K562 (cell line): ENCODE results near the gene LIMS1. TPM values are rescaled to one million over a fixed set of nuclear protein-coding genes. Genes with fewer than 3 reads are reported as not detected.

Experiments used
- HNRNPL ChIP-seq: fragments of 200-400 bp; formaldehyde crosslinking; IDR thresholded peaks from 2 replicates; pipeline ENCODE4 v1.6.1; 2017; ENCODE audit warnings: low read depth, mild to moderate bottlenecking, low read length
- HNRNPLL ChIP-seq: fragments of 200-400 bp; formaldehyde crosslinking; IDR thresholded peaks from 2 replicates; pipeline ENCODE4 v1.6.1; 2017; ENCODE audit warnings: low read length, low read depth, mild to moderate bottlenecking; ENCODE audit not compliant: poor library complexity, severe bottlenecking
- KAT7 ChIP-seq: sonication (generic); formaldehyde crosslinking; IDR thresholded peaks from 2 replicates; pipeline ENCODE4 v1.8.0; 2022; ENCODE audit warnings: missing genetic modification reagents, mild to moderate bottlenecking, borderline replicate concordance
- KDM4B ChIP-seq, 2 experiments: fragments of 450-650 bp in 1 of 2; sonication (generic) in 1 of 2; IDR thresholded peaks; 2 replicates each; pipeline ENCODE4 v1.6.1; 2016 to 2017; ENCODE audit warnings: borderline replicate concordance in 2 of 2, antibody characterized with exemption in 1 of 2, low read depth in 1 of 2, mild to moderate bottlenecking in 1 of 2
- KDM5B ChIP-seq: fragments of 200-600 bp; sonication (generic); IDR thresholded peaks from 2 replicates; pipeline ENCODE4 v1.6.1; 2012; ENCODE audit warnings: low read depth, mild to moderate bottlenecking, moderate library complexity, low read length, control low read depth, inconsistent platforms; ENCODE audit not compliant: insufficient replicate concordance
- NFIC ChIP-seq: fragments of 450-650 bp; IDR thresholded peaks from 2 replicates; pipeline ENCODE4 v1.6.1; 2017; ENCODE audit warnings: mild to moderate bottlenecking, inconsistent platforms
- NR3C1 ChIP-seq: sonication (generic); formaldehyde crosslinking; IDR thresholded peaks from 2 replicates; pipeline ENCODE4 v1.8.1; 2022; ENCODE audit warnings: missing genetic modification reagents
- POLR2A ChIP-seq: fragments of 450-650 bp; conservative IDR thresholded peaks from 2 replicates; pipeline ENCODE4 v1.6.1; 2016
- POLR2B ChIP-seq: fragments of 450-650 bp; IDR thresholded peaks from 2 replicates; pipeline ENCODE4 v1.6.1; 2018; ENCODE audit warnings: low read depth; ENCODE audit not compliant: partially characterized antibody
- POLR2H ChIP-seq: IDR thresholded peaks from 2 replicates; pipeline ENCODE4 v1.6.1; 2016; ENCODE audit warnings: missing genetic modification characterization, low read depth, mild to moderate bottlenecking, control low read depth, missing compliant biosample characterization, moderate library complexity
- RB1 ChIP-seq: fragments of 450-650 bp; IDR thresholded peaks from 2 replicates; pipeline ENCODE4 v1.6.1; 2017; ENCODE audit warnings: low read depth, mild to moderate bottlenecking
- SIN3B ChIP-seq: fragments of 450-650 bp; IDR thresholded peaks from 2 replicates; pipeline ENCODE4 v1.6.1; 2017; ENCODE audit warnings: low read depth, mild to moderate bottlenecking, moderate library complexity
- SRF ChIP-seq, 2 experiments: fragments of 250-450, 450-650 bp in 1 of 2; sonication (Bioruptor Pico) in 1 of 2; sonication (generic) in 1 of 2; formaldehyde crosslinking; IDR thresholded peaks; 2 replicates each; pipeline versions ENCODE4 v1.5.0 to v1.5.1; 2020 to 2022; ENCODE audit warnings: mild to moderate bottlenecking in 1 of 2, missing genetic modification reagents in 1 of 2
- TAF9B ChIP-seq: fragments of 450-650 bp; IDR thresholded peaks from 2 replicates; pipeline ENCODE4 v1.6.1; 2018; ENCODE audit warnings: mild to moderate bottlenecking; ENCODE audit not compliant: partially characterized antibody
- YY1 ChIP-seq, 3 experiments: IDR thresholded peaks; 2 replicates each; pipeline ENCODE4 v1.6.1; 2011; ENCODE audit warnings: low read length in 2 of 3, mild to moderate bottlenecking in 2 of 3, moderate library complexity in 2 of 3, borderline replicate concordance in 1 of 3, control low read depth in 1 of 3, low read depth in 1 of 3; ENCODE audit not compliant: insufficient read depth in 3 of 3, insufficient replicate concordance in 2 of 3, control insufficient read depth in 1 of 3, insufficient read length in 1 of 3; ENCODE audit errors: extremely low read depth in 1 of 3
- ZNF23 ChIP-seq: fragments of 250-450 bp; sonication (Bioruptor Pico); IDR thresholded peaks from 2 replicates; pipeline ENCODE4 v1.4.0; 2020; ENCODE audit warnings: mild to moderate bottlenecking
- ZNF232 ChIP-seq: sonication (generic); formaldehyde crosslinking; IDR thresholded peaks from 2 replicates; pipeline ENCODE4 v1.8.0; 2022; ENCODE audit warnings: mild to moderate bottlenecking, missing genetic modification reagents
- polyA plus RNA-seq, 8 experiments: library from polyadenylated mRNA; depleted of rRNA in 4 of 8; stranded (reverse) in 5 of 8; unstranded in 3 of 8; fragments of >200 nt; fragmentation: Nextera tagmentation in 2 of 8; fragmentation: Illumina TruSeq in 1 of 8; extraction: Ambion mirVana in 2 of 8; extraction: Trizol in 1 of 8; gene quantifications; 2 replicates each; pipeline versions ENCODE4 v1.2.1 to v1.2.3, GENCODE V29; 2011 to 2014; ENCODE audit warnings: inconsistent platforms in 1 of 8, missing spikeins in 1 of 8
- total RNA-seq, 7 experiments: library from RNA; depleted of rRNA in 6 of 7; stranded (reverse); fragments of >200 nt in 6 of 7; fragmentation: Illumina TruSeq in 2 of 7; extraction: Trizol in 2 of 7; gene quantifications; 2 replicates each; pipeline versions ENCODE4 v1.2.1 to v1.2.3, GENCODE V29; 2011 to 2021; ENCODE audit warnings: low replicate concordance in 1 of 7
- TF ChIP-seq, protein P1 (sequence below): sonication (generic); formaldehyde crosslinking; IDR thresholded peaks from 2 replicates; pipeline ENCODE4 v1.8.0; 2022; ENCODE audit warnings: mild to moderate bottlenecking, missing genetic modification reagents
- TF ChIP-seq, protein P2 (sequence below): sonication (generic); formaldehyde crosslinking; IDR thresholded peaks from 2 replicates; pipeline ENCODE4 v1.8.0; 2023; ENCODE audit warnings: mild to moderate bottlenecking, missing genetic modification reagents
- TF ChIP-seq, protein P3 (sequence below): conservative IDR thresholded peaks from 2 replicates; pipeline ENCODE4 v1.6.1; 2011; ENCODE audit warnings: low read depth, mild to moderate bottlenecking, low read length; ENCODE audit not compliant: control insufficient read depth

The LIMS1 gene
- total and polyA plus RNA-seq, 9 of the 15 experiments (the other 6 are each of a cell fraction or from before 2014, with no cell fraction given) = 52.8 to 134 (median 81.0) TPM

- TF ChIP-seq KDM5B (peak; percentile 83), RB1 (peak; percentile 71), HNRNPLL (peak; percentile 42), KDM4B (IDR thresholded peaks at IDR 0.05; ENCODE audit: borderline replicate concordance in 2 of 2, low read depth in 1 of 2) (peak in 1 of 2 experiments; percentile 70; a peak in 1 of 4 replicates), POLR2A (peak; percentile 96), SRF (CRISPR knock-in tag; IDR thresholded peaks at IDR 0.05) (0 out of 4 replicates have a peak, but pooled peaks of 1 of the 2 experiments have one; percentile 18), POLR2B (peak; percentile 89), KAT7 (CRISPR knock-in tag) (peak; percentile 98; the same call in 1 of the 2 replicates), TAF9B (peak; percentile 70), SIN3B (0 out of 2 replicates have a peak, but pooled peaks have one; percentile 42), NFIC (peak; percentile 55), NR3C1 (CRISPR knock-in tag) (0 out of 2 replicates have a peak, but pooled peaks have one; percentile 21), HNRNPL (peak; percentile 91), ZNF232 (CRISPR knock-in tag) (no peak), POLR2H (tag) (peak; percentile 61), ZNF23 (CRISPR knock-in tag) (no peak), YY1 (IDR thresholded peaks at IDR 0.05; ENCODE audit: borderline replicate concordance in 1 of 3, control insufficient read depth in 1 of 3, extremely low read depth in 1 of 3, insufficient read depth in 3 of 3, insufficient read length in 1 of 3, insufficient replicate concordance in 2 of 3, low read depth in 1 of 3, low read length in 2 of 3) (peak in 1 of 3 experiments; percentile 14)
- TF ChIP-seq, protein P1, sequence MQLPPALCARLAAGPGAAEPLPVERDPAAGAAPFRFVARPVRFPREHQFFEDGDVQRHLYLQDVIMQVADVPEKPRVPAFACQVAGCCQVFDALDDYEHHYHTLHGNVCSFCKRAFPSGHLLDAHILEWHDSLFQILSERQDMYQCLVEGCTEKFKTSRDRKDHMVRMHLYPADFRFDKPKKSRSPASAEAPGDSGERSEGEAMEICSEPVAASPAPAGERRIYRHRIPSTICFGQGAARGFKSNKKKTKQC = peak; percentile 84; the same call in 1 of the 2 replicates
- TF ChIP-seq, protein P2, sequence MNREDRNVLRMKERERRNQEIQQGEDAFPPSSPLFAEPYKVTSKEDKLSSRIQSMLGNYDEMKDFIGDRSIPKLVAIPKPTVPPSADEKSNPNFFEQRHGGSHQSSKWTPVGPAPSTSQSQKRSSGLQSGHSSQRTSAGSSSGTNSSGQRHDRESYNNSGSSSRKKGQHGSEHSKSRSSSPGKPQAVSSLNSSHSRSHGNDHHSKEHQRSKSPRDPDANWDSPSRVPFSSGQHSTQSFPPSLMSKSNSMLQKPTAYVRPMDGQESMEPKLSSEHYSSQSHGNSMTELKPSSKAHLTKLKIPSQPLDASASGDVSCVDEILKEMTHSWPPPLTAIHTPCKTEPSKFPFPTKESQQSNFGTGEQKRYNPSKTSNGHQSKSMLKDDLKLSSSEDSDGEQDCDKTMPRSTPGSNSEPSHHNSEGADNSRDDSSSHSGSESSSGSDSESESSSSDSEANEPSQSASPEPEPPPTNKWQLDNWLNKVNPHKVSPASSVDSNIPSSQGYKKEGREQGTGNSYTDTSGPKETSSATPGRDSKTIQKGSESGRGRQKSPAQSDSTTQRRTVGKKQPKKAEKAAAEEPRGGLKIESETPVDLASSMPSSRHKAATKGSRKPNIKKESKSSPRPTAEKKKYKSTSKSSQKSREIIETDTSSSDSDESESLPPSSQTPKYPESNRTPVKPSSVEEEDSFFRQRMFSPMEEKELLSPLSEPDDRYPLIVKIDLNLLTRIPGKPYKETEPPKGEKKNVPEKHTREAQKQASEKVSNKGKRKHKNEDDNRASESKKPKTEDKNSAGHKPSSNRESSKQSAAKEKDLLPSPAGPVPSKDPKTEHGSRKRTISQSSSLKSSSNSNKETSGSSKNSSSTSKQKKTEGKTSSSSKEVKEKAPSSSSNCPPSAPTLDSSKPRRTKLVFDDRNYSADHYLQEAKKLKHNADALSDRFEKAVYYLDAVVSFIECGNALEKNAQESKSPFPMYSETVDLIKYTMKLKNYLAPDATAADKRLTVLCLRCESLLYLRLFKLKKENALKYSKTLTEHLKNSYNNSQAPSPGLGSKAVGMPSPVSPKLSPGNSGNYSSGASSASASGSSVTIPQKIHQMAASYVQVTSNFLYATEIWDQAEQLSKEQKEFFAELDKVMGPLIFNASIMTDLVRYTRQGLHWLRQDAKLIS (CRISPR knock-in tag) = 0 out of 2 replicates have a peak, but pooled peaks have one; percentile 61
- TF ChIP-seq, protein P3, sequence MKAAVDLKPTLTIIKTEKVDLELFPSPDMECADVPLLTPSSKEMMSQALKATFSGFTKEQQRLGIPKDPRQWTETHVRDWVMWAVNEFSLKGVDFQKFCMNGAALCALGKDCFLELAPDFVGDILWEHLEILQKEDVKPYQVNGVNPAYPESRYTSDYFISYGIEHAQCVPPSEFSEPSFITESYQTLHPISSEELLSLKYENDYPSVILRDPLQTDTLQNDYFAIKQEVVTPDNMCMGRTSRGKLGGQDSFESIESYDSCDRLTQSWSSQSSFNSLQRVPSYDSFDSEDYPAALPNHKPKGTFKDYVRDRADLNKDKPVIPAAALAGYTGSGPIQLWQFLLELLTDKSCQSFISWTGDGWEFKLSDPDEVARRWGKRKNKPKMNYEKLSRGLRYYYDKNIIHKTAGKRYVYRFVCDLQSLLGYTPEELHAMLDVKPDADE = 0 out of 2 replicates have a peak, but pooled peaks have one; percentile 38
These were observed at the start of gene LIMS1 (continued) for GRCh38 chr2:108533832-108534583.
